GM19397 (cell line): Measurements from ENCODE around the gene RTN4IP1.
"Not testable (repeated sequence)": the region's sequence is repeated elsewhere in the genome, so short reads cannot be mapped to it uniquely, and the experiment has no call there.

Experiments
- ATAC-seq: cut with Tn5 transposase; IDR thresholded peaks from one replicate; pipeline ENCODE4 v1.9.1; 2021; ENCODE audit warnings: mild to moderate bottlenecking, moderate library complexity; ENCODE audit not compliant: unreplicated experiment

The RTN4IP1 gene

GRCh38 chr6:106586815-106587415, 42.4 kb downstream of the RTN4IP1 start:
- ATAC-seq = no peak

- no peak for ATAC-seq
Observed at GRCh38 chr6:106581468-106581867, 47.8 kb downstream of the RTN4IP1 start.

DNA sequence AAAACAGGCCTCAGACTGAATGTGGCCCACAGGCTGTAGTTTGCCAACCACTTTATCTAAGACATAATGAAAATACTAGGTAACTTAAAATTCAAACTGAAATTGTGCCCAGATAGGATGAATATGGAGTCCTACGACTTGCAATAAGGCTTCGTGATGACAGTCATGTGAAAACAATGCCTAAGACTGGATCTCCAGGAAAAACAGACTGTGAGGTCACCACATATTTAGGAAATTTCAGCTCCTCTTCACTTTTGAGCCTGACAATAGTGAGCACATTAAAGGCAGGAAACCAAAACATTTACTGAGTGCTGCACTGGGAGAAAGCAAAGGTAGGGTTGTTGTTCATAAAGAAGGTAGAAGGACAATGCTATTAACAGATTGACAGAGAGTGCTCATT, 50.0 kb downstream of the RTN4IP1 start:
- no peak for ATAC-seq

DNA sequence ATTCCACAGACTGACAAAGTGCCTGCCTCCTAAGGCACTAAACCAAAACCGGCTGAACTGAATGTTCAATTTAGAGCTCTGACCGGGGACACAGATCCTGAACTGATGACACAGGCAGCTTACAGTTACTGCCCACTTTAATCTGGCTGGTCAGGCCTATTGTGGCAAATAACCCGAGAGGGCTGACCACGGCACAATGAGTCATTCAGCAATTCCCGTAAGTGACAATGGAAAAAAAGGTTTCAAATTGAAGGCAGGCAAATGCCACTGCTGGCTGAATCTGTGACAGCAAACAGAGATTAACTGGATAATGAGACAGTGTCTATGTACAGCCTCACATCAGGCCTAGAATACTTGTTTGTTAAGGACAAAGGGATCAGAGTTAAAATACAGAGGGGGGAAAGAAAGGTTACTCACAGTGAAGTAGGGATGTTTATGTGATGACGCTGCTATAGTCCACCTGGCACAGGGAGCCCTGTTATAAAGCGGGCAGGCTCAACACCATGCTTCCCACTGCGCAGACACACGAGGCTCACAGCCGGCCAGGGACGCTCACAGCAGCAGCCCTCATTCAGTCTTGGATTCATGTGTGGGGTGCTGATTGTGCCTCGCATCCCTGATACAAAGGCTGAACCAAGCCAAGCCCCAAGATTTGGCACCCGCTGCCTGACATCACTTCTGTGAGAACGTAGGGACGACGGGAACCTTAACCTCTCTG, 54.4 kb downstream of the RTN4IP1 start:
- ATAC-seq = no peak

- no peak for ATAC-seq
Observed at GRCh38 chr6:106572875-106573585, 56.3 kb downstream of the RTN4IP1 start.

DNA sequence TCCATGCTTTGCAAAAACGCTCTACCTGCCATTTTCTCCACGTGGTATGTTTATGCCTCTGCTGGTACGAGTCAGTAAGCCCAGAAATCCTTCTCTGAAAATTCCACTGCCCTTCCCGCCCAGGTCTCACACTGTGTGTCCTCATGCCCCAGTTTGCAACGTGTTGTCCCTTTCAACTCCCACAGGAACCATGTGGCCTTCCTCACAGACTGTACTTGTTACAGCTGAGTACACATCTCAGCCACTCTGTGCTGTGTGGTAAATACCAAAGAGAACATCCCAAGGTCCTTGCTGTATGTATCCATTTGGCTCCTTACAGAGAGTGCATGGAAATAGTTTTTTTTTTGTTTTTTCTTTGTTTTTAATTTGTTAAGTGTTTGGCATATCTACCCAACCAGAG, 56.9 kb downstream of the RTN4IP1 start:
- ATAC-seq = no peak

DNA sequence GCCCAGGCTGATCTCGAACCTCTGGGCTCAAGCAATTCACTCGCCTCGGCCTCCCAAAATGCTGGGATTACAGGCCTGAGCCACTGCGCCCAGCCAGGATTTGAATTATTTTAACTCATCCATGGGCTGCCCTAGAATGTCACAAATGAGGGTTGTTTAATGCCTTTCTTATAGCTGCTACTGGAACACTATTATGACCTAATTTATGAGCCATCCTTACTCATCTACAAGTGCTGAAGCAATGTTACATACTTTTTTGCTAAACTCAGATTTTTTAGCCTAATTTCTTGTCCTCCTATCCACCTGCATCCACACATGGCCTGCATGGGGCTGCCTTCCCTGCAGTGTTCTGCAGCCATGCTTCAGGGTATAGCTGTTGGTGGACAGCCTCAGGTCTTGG, 59.9 kb downstream of the RTN4IP1 start:
- no peak for ATAC-seq

DNA sequence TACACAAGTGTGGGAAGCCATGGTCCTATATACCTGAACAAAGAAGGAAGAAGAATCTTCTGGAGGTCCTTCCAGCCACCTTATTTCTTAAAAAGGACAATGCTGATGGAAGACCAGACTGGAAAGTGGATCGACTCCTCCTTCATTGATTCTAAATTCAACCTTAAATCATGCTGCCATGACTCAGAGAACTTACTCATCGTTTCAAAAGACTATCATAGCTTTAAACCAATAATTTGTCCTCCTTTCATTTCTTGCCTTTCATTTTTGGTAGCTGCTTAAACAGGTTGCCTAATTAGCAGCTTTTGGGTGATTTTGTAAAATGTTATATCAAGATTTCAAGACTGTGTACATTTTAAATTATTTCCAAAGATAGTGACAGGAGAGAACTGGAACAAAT, 60.8 kb downstream of the RTN4IP1 start:
- ATAC-seq = no peak

DNA sequence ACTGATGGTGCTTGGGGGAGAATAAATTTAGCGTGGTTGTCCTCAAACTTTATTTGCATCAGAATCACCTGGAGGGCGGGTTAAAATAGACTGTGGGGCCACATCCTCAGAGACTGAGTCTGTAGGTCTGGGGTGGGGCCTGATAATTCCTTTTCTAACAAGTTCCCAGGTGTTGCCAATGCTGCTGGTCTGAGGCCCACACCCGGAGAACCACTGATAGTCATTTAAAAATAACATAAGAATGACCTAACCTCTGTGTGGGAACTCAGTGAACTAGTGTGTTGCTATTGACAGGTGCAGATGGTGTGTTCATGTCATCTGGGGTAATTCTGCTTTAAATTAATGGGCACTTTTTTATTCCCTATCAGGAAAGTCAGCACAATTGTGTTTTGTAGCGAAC, 64.8 kb downstream of the RTN4IP1 start:
- no peak for ATAC-seq

- ATAC-seq = no peak
Observed at GRCh38 chr6:106563614-106564013, 65.7 kb downstream of the RTN4IP1 start.

DNA sequence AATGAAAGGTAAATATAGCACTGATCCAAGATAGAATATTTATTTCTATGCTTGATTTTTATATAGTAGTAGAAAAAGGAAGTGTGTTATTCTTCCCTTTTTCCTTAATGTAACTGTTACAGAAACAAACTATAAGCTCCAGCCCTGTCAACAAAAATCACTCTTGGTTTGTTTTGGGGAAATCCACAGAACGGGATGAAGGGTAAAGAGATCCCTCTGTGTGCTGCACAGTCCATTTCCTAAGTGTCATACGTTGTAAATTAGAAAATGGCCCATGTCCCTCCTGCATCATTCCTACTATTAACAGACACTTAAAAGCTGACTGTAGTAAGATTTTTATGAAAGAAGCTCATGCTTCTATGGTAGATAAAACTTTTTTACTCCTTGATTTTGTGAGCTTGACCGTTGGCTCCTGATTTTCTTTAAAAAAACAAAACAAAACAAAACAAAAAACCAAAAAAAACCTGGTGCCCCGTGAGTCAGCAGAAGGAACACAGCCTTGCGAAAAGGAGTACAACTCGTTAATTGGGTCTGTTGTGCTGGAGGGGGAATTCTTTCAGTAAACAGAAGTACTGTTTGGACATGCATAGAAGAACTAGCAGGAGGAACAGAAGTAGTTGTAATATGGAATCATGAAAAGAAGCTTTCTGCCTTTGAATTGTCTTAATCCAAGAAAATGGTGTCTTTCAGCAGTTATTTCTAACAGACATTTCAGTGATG, 67.5 kb downstream of the RTN4IP1 start:
- ATAC-seq = no peak

DNA sequence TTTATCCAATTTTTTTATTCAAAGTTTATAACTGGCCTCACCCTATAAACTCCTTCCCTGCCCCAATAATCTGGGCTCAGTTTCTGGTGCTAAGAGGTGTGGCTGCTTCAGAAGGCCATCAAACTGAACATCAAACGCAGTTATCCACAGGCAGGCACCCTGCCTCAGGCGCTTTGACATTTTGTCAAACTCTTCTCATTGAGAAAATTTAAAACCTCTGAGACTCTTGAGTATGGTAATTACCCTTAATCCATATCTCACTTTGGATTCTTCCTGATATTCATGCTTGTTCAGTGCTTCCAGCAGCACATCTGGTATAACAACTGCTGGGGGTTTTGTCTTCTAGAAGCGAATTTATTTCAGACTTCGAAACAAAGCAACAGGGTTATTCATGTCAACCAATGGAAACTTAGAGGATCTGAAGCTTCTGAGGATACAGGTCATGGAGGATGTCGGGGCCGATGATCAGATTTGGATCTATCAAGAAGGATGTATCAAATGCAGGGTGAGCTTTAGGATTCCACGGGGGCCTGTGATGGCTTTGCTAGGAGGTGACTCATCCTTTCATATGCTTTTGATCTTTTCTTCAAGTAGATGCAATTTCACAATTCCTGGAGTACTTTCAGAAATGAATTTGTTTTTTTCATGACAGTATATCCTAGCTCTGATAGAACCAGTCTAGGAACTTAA, 68.2 kb downstream of the RTN4IP1 start:
- ATAC-seq = no peak

GRCh38 chr6:106559659-106560058, 69.6 kb downstream of the RTN4IP1 start:
- not testable (repeated sequence) for ATAC-seq

- no peak for ATAC-seq
Observed at GRCh38 chr6:106558364-106558763, 70.9 kb downstream of the RTN4IP1 start.

- no peak for ATAC-seq
Observed at GRCh38 chr6:106557837-106558236, 71.5 kb downstream of the RTN4IP1 start.

DNA sequence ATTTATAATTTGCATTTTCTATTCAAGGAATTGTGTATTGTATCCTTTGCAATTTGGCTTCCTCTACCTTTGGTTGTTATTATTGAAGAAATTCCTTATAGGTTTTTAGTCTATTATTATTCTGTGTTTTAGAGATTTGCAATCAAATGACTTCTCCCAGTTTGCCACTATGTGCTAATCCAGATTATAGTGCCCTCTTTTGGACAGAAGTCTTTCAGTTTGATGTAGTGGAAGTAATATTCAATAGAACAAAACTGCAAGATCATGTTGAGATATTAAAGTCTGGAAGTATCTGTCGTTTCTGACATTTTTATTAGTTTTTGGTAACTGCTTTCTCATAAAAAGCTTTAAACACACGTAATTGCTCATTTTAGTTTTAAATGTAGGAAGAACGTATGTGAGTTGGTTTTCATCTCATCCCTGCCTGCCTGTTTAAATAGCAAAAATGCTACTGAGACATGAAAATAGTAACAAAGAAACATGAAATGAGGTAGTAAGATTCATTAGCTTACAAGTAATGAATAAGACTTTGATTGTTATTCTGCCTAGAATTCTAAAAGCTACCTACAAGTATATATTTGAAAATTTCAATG, 72.8 kb downstream of the RTN4IP1 start:
- ATAC-seq = no peak

- ATAC-seq = no peak
Observed at GRCh38 chr6:106555767-106556166, 73.5 kb downstream of the RTN4IP1 start.

- ATAC-seq = no peak
Observed at GRCh38 chr6:106553440-106553839, 75.9 kb downstream of the RTN4IP1 start.

DNA sequence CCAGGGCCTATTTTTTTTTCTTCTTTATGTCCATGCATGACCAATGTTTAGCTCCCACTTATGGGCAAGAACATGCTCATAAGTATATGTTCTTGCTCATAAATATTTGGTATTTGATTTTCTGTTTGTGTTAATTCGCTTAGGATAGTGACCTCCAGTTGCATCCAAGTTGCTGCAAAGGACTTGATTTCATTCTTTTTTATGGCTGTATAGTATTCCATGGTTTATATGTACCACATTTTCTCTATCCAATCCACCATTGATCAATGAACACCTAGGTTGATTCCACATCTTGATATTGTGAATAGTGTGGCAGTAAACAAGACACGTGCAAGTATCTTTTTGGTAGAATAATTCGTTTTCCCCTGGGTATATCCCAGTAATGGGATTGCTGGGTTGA, 78.1 kb downstream of the RTN4IP1 start:
- ATAC-seq = no peak

DNA sequence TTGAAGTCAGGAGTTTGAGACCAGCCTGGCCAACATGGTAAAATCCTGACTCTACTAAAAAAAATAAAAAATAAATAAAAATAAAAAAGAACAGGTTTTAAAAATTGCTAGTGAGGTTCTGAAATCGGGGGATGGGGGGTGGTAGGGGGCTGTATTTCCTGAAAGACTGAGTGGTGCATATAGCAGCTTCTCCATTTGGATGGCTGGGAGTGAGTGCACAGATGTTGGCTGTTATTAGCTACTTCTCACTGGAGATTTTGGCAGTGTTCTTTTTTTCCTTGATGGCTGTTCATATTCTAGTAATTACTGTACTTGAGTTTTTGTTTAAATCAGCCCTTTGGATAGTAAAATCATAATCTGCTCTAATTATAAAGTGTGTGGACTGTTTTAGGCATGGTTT, 79.8 kb downstream of the RTN4IP1 start:
- no peak for ATAC-seq
